Fibroblast of mammary gland (primary cell): ENCODE measurements around the gene CKS1B.

Experiments used
- DNase-seq: peaks from one replicate; pipeline ENCODE4 v3.0.0-alpha.2; 2010; ENCODE audit warnings: low read depth
- H3K4me3 ChIP-seq: 2 replicates; pipeline ENCODE4 v1.5.1; 2011; ENCODE audit warnings: low read depth, mild to moderate bottlenecking, low read length, moderate library complexity; ENCODE audit not compliant: control insufficient read depth
- TF ChIP-seq, protein P1 (sequence below): conservative IDR thresholded peaks from 2 replicates; pipeline ENCODE4 v1.5.1; 2011; ENCODE audit warnings: low read depth, low read length, inconsistent platforms; ENCODE audit not compliant: control insufficient read depth, insufficient read depth

Gene CKS1B

DNA sequence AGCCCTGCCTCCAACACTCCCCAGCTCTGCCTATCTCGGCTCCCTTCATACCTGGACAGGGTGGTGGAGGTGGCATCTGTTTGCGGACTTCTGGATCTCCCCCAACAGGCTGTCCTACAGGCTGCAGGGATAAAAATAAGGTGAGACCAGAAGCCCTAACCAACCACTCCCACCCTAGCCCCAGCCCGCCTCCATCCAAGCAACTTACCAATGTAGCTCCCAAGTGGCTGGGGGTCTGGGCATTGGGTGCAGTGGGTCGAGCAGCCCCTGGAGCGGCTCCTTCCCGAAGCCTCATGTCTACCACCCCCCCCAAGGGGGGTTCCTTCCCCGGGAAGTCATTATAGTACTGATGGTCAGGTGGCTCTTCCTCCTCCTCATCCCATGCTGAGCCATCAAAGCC, 8.4 kb upstream of the CKS1B start:
- no peak overlapping the region for H3K4me3 ChIP-seq
- TF ChIP-seq, protein P1, sequence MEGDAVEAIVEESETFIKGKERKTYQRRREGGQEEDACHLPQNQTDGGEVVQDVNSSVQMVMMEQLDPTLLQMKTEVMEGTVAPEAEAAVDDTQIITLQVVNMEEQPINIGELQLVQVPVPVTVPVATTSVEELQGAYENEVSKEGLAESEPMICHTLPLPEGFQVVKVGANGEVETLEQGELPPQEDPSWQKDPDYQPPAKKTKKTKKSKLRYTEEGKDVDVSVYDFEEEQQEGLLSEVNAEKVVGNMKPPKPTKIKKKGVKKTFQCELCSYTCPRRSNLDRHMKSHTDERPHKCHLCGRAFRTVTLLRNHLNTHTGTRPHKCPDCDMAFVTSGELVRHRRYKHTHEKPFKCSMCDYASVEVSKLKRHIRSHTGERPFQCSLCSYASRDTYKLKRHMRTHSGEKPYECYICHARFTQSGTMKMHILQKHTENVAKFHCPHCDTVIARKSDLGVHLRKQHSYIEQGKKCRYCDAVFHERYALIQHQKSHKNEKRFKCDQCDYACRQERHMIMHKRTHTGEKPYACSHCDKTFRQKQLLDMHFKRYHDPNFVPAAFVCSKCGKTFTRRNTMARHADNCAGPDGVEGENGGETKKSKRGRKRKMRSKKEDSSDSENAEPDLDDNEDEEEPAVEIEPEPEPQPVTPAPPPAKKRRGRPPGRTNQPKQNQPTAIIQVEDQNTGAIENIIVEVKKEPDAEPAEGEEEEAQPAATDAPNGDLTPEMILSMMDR = no peak
- no peak for DNase-seq

DNA sequence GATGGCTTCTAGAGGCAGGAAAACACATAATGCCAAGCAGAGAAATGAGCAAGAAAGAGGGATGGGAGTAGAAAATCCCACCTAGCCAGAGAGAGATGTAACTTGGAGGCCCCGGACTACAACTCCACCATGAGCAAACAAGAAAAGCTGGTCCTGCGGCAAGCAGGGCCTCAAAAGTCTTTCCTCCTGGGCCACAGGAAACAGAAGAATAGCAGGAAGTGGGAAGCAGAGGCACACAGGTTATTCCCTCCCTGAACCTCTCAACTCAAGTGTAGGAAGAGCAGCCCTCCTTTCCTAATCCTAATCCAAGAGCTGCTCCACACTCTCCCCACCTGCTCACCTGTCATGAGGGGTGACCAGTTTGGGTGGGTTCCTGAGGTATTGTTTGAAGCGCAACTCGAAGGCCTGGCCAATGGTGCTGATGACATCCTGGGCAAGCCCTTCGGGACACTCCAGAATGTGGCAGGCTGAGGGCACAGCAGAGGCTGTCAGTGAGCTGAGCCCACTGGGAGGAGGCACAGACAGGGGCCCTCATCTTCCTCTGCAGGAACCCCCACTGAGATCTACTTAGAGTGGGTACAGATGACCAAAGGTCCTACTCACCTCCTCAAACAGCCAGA, 7.0 kb upstream of the CKS1B start:
- TF ChIP-seq, protein P1 = no peak
- no peak overlapping the region for H3K4me3 ChIP-seq
- DNase-seq = no peak

DNA sequence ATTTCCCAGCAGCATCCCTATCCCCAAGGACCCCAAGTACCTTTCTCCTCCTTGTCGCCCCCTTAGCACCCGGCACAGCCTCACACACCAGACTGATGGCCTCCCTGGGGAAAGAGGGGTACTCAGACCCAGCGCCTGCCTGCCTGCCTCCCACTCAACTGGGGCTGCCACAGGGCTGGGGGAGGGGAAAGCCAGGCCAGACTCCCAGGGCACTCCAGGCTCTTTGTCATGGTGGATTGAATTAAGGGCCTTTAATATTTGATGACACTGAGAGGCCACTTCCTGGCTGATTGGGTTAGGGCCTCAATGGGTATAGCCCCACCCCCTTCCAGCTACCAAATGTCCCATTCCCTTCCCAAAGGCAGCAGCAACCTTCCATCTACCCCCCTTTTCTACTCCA, 5.8 kb upstream of the CKS1B start:
- DNase-seq = no peak
- TF ChIP-seq, protein P1 = no peak
- H3K4me3 ChIP-seq = peak overlapping the region; percentile 79

DNA sequence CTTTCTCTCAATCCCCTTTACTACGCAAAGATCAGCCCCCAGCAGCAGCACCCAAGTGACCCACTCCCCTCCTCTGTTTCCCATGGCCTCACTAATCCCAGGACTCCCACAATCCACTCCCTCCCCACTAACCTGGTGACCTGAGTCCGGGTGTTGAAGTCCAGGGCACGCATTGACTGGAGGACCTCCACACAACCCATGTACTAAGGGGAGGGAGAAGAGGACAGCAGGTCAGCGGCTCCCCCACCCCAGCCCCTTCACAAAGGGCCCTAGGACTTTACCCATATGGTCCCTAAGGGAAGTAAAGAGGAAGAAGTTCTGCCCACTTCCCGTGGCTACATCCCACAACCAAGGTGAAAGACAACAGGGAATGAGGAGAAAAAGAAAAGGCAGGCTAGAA, 5.2 kb upstream of the CKS1B start:
- H3K4me3 ChIP-seq = peak overlapping the region; percentile 79
- no peak for DNase-seq
- TF ChIP-seq, protein P1 = no peak

DNA sequence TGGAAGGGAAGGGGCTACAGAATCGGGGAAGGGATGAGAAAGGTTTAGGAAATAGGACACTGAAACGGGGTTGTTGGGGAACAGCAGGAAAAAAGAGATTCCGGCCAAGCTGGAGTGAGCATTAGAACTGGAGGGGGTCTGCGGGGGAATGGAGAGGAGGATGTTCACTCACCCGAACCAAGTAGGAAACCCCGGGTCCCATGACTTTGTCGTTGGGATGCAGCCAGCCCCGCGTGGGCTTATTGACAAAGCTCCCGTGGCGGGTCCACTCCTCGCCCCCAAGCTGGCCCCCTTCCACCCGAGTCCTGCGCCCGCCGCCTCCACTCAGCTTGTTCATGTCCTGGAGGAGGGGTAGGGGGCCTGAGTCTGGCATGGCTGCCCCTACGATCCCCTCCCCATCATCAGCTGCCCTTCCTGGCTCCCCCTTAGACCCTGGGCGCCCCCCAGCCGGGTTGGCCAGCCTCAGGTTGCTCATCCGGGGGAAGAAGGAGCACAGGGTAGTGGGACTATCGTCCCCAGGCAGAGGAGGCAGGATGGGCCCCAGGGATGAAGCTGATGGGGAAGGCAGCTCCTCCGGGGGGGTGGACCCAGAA, 4.5 kb upstream of the CKS1B start:
- DNase-seq = no peak
- TF ChIP-seq, protein P1 = no peak
- peak overlapping the region; percentile 79 for H3K4me3 ChIP-seq

DNA sequence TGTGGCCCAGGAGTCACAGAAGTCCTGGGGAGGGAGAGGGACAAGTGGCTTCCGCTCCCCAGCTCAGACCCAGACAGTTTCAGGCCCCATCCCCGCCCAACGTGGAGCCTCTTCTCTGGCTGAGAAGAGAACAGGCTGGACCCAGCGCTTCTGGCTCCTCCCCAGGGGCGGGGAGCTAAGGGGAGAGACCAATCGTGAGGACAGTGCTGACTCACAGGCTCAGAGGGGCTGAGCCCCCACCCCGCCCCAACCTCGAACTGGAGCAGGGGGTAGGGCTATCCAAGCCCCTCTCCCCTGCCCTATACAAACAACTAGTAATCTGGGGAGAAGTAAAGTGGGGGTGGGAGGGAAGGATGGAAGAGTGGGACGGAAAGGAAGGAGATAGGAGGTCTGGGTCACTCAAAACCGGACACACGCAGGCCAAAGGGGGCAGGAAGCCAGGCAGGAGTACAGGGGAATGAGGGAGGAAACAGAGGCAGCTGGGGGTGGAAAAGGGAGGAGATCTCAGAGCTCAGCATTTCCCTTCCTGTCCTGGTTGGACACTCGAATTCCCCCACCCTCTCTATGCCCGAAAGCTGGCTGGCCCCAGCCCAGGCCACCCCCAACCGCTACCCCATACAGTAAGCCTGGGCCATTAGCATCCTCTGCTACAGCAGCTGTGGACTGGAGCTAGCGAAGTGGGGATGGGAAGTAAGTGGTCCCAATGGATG, 3.7 kb upstream of the CKS1B start, which contains the start of gene SHC1:
Gene SHC1, minus strand, starts transcription at position 117 of the 710 bp plus-strand sequence. CDS start 221 bp downstream, outside the sequence.
- TF ChIP-seq, protein P1 = no peak
- H3K4me3 ChIP-seq = peak within 1 kb of the TSS; percentile 79
- peak; percentile 94 for DNase-seq
